ENCODE data around the gene ISG15. TPM values are rescaled to one million over a fixed set of nuclear protein-coding genes. Genes with fewer than 3 reads are reported as not detected.
"Not testable (repeated sequence)": the region's sequence is repeated elsewhere in the genome, so short reads cannot be mapped to it uniquely, and the experiment has no call there.

The ISG15 gene
- polyA plus RNA-seq, 4 donors: 21.1 to 282 (median 182) TPM

DNA sequence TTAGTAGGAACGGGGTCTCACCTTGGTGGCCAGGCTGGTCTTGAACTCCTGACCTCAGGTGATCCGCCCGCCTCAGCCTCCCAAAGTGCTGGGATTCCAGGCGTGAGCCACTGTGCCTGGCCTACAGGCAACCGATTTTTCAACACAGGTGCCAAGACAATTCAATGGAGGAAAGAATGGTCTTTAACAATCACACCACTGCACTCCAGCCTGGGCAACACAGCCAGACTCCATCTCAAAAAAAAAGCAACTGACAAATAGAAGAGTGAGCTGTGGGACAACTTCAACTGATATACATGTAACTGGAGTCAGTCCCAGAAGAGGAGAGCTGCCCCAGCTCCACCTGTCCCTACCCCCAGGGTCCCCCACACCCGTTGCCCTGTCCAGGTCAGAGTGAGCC is 18.8 kb upstream of the ISG15 start:
- peaks cover 0 to 21% of the 10 kb centered on the region in 2 donors for H3K9me3 ChIP-seq (ENCODE audit: control insufficient read depth in 2 of 2, insufficient read depth in 1 of 2, low read depth in 1 of 2, low read length in 1 of 2)
- H3K27me3 ChIP-seq (ENCODE audit: control insufficient read depth in 3 of 3, insufficient read depth in 3 of 3, low read length in 3 of 3): peaks cover 13 to 44% (median 13%) of the 10 kb centered on the region in 3 donors
- not testable (repeated sequence) for H3K27ac ChIP-seq (ENCODE audit: low read depth in 1 of 3, low read length in 2 of 3); FAIRE-seq; H3K36me3 ChIP-seq (ENCODE audit: control insufficient read depth in 3 of 3, insufficient read depth in 2 of 3, low read depth in 1 of 3, low read length in 3 of 3); DNase-seq; H3K4me1 ChIP-seq (ENCODE audit: control insufficient read depth in 3 of 3, insufficient read depth in 2 of 3, low read depth in 1 of 3, low read length in 2 of 3); H3K4me3 ChIP-seq (ENCODE audit: low read depth in 1 of 3, low read length in 3 of 3)
- WGBS, 3 donors: 63 to 84% (median 74%) methylated on average over 6 of the region's 6 CpGs

GRCh38 chr1:995665-996633 is 17.3 kb upstream of the ISG15 start:
- FAIRE-seq (no peak), DNase-seq (no peak)
- H3K9me3 ChIP-seq (ENCODE audit: control insufficient read depth in 2 of 2, insufficient read depth in 1 of 2, low read depth in 1 of 2, low read length in 1 of 2): peaks cover 0 to 21% of the 10 kb centered on the region in 2 donors
- H3K36me3 ChIP-seq (ENCODE audit: control insufficient read depth in 3 of 3, insufficient read depth in 2 of 3, low read depth in 1 of 3, low read length in 3 of 3): peaks cover 0 to 3% (median 0%) of the 10 kb centered on the region in 3 donors
- no peak overlapping the region for H3K4me3 ChIP-seq (ENCODE audit: low read depth in 1 of 3, low read length in 3 of 3)
- 20 to 28% (median 27%) methylated on average over 24 to 30 of the region's 30 CpGs for WGBS, 3 donors
- peaks cover 0 to 8% (median 4%) of the 10 kb centered on the region in 3 donors for H3K4me1 ChIP-seq (ENCODE audit: control insufficient read depth in 3 of 3, insufficient read depth in 2 of 3, low read depth in 1 of 3, low read length in 2 of 3)
- no peak overlapping the region for H3K27ac ChIP-seq (ENCODE audit: low read depth in 1 of 3, low read length in 2 of 3)
- H3K27me3 ChIP-seq (ENCODE audit: control insufficient read depth in 3 of 3, insufficient read depth in 3 of 3, low read length in 3 of 3): peaks cover 13 to 49% (median 13%) of the 10 kb centered on the region in 3 donors

DNA sequence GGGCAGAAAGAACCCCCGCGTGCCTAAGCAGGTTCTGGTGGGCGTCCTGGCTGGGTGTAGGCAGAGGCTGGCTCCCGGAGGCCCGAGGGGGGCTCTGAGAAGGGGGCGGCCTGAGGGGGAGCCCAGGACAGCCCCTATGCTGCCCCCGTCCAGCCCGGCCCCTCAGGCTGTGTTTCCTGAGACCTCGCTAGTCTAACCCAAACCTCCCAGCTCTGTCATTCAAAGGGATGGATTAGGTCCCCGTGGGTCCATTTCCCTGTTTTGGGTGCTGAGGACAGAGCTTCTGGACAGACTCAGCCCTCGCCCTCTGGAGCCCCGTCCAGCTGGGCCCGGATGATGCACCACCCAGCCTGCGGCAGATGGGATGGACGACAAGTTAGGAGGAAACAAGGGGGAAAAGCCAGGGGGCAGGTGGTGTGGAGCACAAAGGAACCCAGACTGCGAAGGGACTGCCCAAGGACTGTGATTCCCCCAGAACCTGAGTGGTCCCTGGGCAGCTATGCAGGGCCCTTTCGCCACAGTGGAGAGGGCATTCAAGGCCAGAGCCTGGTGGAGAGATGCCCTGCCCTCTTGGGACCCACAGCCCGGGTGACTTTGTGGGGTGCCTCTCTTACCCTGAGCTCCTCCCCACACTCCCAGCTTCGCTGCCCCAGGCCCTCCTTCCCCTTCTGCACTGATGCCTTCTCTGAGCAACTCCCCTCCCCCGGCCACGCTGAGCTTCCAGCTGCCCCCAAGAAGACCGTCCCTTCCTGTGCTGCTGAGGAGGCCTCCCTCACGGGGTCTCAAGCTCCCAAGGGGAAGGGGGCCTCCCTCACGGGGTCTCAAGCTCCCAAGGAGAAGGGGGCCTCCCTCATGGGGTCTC is 16.2 kb upstream of the ISG15 start:
- no peak for FAIRE-seq
- Histone ChIP-seq H3K4me1 (ENCODE audit: control insufficient read depth in 3 of 3, insufficient read depth in 2 of 3, low read depth in 1 of 3, low read length in 2 of 3) (peaks cover 0 to 13% (median 4%) of the 10 kb centered on the region in 3 donors), H3K27me3 (ENCODE audit: control insufficient read depth in 3 of 3, insufficient read depth in 3 of 3, low read length in 3 of 3) (peaks cover 13 to 56% (median 13%) of the 10 kb centered on the region in 3 donors), H3K9me3 (ENCODE audit: control insufficient read depth in 2 of 2, insufficient read depth in 1 of 2, low read depth in 1 of 2, low read length in 1 of 2) (peaks cover 0 to 13% of the 10 kb centered on the region in 2 donors), H3K36me3 (ENCODE audit: control insufficient read depth in 3 of 3, insufficient read depth in 2 of 3, low read depth in 1 of 3, low read length in 3 of 3) (peaks cover 0 to 3% (median 0%) of the 10 kb centered on the region in 3 donors), H3K27ac (ENCODE audit: low read depth in 1 of 3, low read length in 2 of 3) (no peak overlapping the region), H3K4me3 (ENCODE audit: low read depth in 1 of 3, low read length in 3 of 3) (no peak overlapping the region)
- 54 to 62% (median 56%) methylated on average over 20 to 24 of the region's 24 CpGs for WGBS, 3 donors
- DNase-seq: no peak

DNA sequence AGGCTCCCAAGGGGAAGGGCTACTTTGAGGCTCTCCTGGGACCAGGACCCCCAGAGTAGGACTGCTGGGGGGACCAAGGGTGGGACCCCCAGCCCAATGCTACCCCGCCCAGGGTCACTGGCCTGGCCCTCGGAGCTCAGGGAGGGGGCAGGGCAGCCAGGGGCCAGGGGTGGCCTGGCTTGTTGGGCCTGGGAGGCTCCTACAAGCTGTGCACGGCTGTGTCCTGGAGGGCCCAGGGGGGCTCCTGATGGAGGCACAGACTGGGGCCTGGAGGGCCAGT is 15.6 kb upstream of the ISG15 start:
- DNase-seq (no peak), FAIRE-seq (no peak)
- no peak overlapping the region for H3K4me3 ChIP-seq (ENCODE audit: low read depth in 1 of 3, low read length in 3 of 3)
- peaks cover 13 to 56% (median 13%) of the 10 kb centered on the region in 3 donors for H3K27me3 ChIP-seq (ENCODE audit: control insufficient read depth in 3 of 3, insufficient read depth in 3 of 3, low read length in 3 of 3)
- H3K36me3 ChIP-seq (ENCODE audit: control insufficient read depth in 3 of 3, insufficient read depth in 2 of 3, low read depth in 1 of 3, low read length in 3 of 3): peaks cover 0 to 3% (median 0%) of the 10 kb centered on the region in 3 donors
- H3K4me1 ChIP-seq (ENCODE audit: control insufficient read depth in 3 of 3, insufficient read depth in 2 of 3, low read depth in 1 of 3, low read length in 2 of 3): peaks cover 0 to 13% (median 4%) of the 10 kb centered on the region in 3 donors
- peaks cover 0 to 8% of the 10 kb centered on the region in 2 donors for H3K9me3 ChIP-seq (ENCODE audit: control insufficient read depth in 2 of 2, insufficient read depth in 1 of 2, low read depth in 1 of 2, low read length in 1 of 2)
- no peak overlapping the region for H3K27ac ChIP-seq (ENCODE audit: low read depth in 1 of 3, low read length in 2 of 3)
- 60 to 72% (median 68%) methylated on average over 2 to 3 of the region's 3 CpGs for WGBS, 3 donors

DNA sequence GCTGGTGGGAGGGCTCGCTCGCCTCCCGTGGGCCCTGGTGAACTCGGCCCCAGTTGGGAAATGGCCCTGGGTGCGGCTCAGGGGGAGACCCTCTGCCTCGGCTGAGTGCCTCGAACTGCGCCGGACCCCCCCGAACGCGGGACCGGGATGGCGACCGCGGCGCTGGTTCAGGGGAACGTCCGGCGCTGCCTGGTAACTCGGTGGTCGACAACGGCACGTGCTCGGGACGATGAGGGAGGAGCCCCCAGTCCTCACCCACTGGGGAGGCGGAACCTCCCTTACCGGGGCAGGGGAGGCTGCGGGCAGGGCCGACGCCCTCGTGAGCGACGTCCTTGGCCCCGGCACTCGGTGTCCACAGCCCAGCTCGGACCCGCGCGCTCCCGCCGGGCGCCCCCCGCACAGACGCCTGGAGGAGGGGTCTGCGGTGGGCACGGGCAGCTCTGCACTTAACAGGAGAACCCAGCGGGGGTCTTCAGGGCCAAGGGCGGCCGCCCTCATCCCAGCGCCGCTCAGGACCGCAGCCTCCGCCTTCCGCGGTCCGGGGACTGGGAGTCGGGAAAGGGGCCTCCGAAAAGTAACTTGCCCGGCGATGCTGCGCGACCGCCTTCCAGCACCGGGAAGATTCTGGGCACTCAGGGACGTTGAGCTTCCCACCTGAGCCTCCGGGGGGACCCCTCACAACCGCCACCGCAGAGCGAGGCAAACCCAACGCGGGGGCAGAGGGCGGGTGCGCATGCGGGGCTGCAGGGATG is 15.1 kb upstream of the ISG15 start:
- no peak for DNase-seq
- Histone ChIP-seq H3K27me3 (ENCODE audit: control insufficient read depth in 3 of 3, insufficient read depth in 3 of 3, low read length in 3 of 3) (peaks cover 13 to 60% (median 13%) of the 10 kb centered on the region in 3 donors), H3K9me3 (ENCODE audit: control insufficient read depth in 2 of 2, insufficient read depth in 1 of 2, low read depth in 1 of 2, low read length in 1 of 2) (peaks cover 0 to 3% of the 10 kb centered on the region in 2 donors), H3K4me1 (ENCODE audit: control insufficient read depth in 3 of 3, insufficient read depth in 2 of 3, low read depth in 1 of 3, low read length in 2 of 3) (peaks cover 0 to 13% (median 4%) of the 10 kb centered on the region in 3 donors), H3K27ac (ENCODE audit: low read depth in 1 of 3, low read length in 2 of 3) (no peak overlapping the region), H3K36me3 (ENCODE audit: control insufficient read depth in 3 of 3, insufficient read depth in 2 of 3, low read depth in 1 of 3, low read length in 3 of 3) (peaks cover 0 to 3% (median 0%) of the 10 kb centered on the region in 3 donors), H3K4me3 (ENCODE audit: low read depth in 1 of 3, low read length in 3 of 3) (peak overlapping the region in 2 of 3 donors; percentile 15 to 56)
- 19 to 24% (median 23%) methylated on average over 68 to 75 of the region's 75 CpGs for WGBS, 3 donors
- no peak for FAIRE-seq

DNA sequence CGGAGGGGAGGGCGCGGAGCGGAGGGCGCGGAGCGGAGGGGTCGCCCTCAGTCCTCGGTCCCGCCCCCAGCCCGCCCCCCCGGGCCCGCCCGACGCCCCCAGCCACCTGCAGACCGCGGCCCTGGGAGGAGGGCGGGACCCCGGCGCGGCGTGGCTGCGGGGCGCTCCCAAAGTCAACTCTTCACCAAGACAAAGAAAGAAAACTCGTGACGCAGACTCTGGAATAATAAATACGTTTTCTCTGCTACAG is 14.6 kb upstream of the ISG15 start:
- Histone ChIP-seq H3K27ac (ENCODE audit: low read depth in 1 of 3, low read length in 2 of 3) (no peak overlapping the region), H3K36me3 (ENCODE audit: control insufficient read depth in 3 of 3, insufficient read depth in 2 of 3, low read depth in 1 of 3, low read length in 3 of 3) (peaks cover 0 to 7% (median 0%) of the 10 kb centered on the region in 3 donors), H3K9me3 (ENCODE audit: control insufficient read depth in 2 of 2, insufficient read depth in 1 of 2, low read depth in 1 of 2, low read length in 1 of 2) (no peaks in the 10 kb centered on the region), H3K27me3 (ENCODE audit: control insufficient read depth in 3 of 3, insufficient read depth in 3 of 3, low read length in 3 of 3) (peaks cover 13 to 60% (median 13%) of the 10 kb centered on the region in 3 donors), H3K4me1 (ENCODE audit: control insufficient read depth in 3 of 3, insufficient read depth in 2 of 3, low read depth in 1 of 3, low read length in 2 of 3) (peaks cover 0 to 13% (median 4%) of the 10 kb centered on the region in 3 donors), H3K4me3 (ENCODE audit: low read depth in 1 of 3, low read length in 3 of 3) (peak overlapping the region; percentile 23 to 56 (median 34))
- peak in 1 of 2 donors; percentile 73 for DNase-seq
- no peak for FAIRE-seq
- WGBS, 3 donors: 0% methylated on average over 3 to 27 of the region's 27 CpGs

GRCh38 chr1:998995-999724 is 14.1 kb upstream of the ISG15 start:
- DNase-seq: peak in 1 of 2 donors; percentile 70
- H3K4me3 ChIP-seq (ENCODE audit: low read depth in 1 of 3, low read length in 3 of 3): peak overlapping the region; percentile 37 to 56 (median 38)
- H3K9me3 ChIP-seq (ENCODE audit: control insufficient read depth in 2 of 2, insufficient read depth in 1 of 2, low read depth in 1 of 2, low read length in 1 of 2): no peaks in the 10 kb centered on the region
- peaks cover 13 to 60% (median 16%) of the 10 kb centered on the region in 3 donors for H3K27me3 ChIP-seq (ENCODE audit: control insufficient read depth in 3 of 3, insufficient read depth in 3 of 3, low read length in 3 of 3)
- WGBS, 3 donors: 0 to 1% (median 1%) methylated on average over 42 to 86 of the region's 86 CpGs
- peak overlapping the region in 1 of 3 donors; percentile 60 for H3K27ac ChIP-seq (ENCODE audit: low read depth in 1 of 3, low read length in 2 of 3)
- H3K36me3 ChIP-seq (ENCODE audit: control insufficient read depth in 3 of 3, insufficient read depth in 2 of 3, low read depth in 1 of 3, low read length in 3 of 3): peaks cover 0 to 11% (median 0%) of the 10 kb centered on the region in 3 donors
- H3K4me1 ChIP-seq (ENCODE audit: control insufficient read depth in 3 of 3, insufficient read depth in 2 of 3, low read depth in 1 of 3, low read length in 2 of 3): peaks cover 0 to 16% (median 4%) of the 10 kb centered on the region in 3 donors
- no peak for FAIRE-seq

Data from small intestine (tissue), 7 donors.